ENCODE data around the gene ALG3. TPM values are rescaled to one million over a fixed set of nuclear protein-coding genes. Genes with fewer than 3 reads are reported as not detected.

The ALG3 gene
- total and polyA plus RNA-seq, 2 experiments from 2014 or later, result 76.9 to 109 TPM

DNA sequence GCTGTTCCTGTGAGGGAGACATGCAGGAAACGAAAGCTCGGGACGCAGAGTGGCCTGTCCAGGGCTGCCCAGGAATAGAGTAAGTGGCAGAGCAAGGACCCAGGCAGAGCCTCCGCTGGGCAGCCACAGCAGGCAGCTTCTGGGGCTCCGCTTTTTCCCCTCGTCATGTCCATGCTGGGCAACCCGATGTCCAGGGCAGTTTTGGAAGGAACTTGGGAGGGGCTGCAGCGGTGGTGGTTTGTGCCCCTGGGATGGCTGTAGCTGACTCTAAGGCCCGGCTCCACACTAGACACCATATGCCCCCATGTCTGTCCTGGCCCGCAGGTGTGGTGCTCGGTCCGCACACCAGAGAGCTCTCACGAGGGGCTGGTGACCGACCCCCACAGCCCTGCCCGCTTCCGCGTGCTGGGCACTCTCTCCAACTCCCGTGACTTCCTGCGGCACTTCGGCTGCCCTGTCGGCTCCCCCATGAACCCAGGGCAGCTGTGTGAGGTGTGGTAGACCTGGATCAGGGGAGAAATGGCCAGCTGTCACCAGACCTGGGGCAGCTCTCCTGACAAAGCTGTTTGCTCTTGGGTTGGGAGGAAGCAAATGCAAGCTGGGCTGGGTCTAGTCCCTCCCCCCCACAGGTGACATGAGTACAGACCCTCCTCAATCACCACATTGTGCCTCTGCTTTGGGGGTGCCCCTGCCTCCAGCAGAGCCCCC, 43.1 kb upstream of the ALG3 start:
- TF ChIP-seq CTCF (conservative IDR thresholded peaks at IDR 0.05; ENCODE audit: low read depth in 2 of 2) (no peak), ZNF462 (CRISPR knock-in tag; IDR thresholded peaks at IDR 0.05) (no peak), STAT1 (IDR thresholded peaks at IDR 0.05; ENCODE audit: unreplicated experiment) (no peak), CREB1 (CRISPR knock-in tag; IDR thresholded peaks at IDR 0.05; ENCODE audit: low read depth) (no peak), ZNF114 (CRISPR knock-in tag; IDR thresholded peaks at IDR 0.05) (no peak)
- TF ChIP-seq, protein P1, sequence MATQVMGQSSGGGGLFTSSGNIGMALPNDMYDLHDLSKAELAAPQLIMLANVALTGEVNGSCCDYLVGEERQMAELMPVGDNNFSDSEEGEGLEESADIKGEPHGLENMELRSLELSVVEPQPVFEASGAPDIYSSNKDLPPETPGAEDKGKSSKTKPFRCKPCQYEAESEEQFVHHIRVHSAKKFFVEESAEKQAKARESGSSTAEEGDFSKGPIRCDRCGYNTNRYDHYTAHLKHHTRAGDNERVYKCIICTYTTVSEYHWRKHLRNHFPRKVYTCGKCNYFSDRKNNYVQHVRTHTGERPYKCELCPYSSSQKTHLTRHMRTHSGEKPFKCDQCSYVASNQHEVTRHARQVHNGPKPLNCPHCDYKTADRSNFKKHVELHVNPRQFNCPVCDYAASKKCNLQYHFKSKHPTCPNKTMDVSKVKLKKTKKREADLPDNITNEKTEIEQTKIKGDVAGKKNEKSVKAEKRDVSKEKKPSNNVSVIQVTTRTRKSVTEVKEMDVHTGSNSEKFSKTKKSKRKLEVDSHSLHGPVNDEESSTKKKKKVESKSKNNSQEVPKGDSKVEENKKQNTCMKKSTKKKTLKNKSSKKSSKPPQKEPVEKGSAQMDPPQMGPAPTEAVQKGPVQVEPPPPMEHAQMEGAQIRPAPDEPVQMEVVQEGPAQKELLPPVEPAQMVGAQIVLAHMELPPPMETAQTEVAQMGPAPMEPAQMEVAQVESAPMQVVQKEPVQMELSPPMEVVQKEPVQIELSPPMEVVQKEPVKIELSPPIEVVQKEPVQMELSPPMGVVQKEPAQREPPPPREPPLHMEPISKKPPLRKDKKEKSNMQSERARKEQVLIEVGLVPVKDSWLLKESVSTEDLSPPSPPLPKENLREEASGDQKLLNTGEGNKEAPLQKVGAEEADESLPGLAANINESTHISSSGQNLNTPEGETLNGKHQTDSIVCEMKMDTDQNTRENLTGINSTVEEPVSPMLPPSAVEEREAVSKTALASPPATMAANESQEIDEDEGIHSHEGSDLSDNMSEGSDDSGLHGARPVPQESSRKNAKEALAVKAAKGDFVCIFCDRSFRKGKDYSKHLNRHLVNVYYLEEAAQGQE (IDR thresholded peaks at IDR 0.05; ENCODE audit: unreplicated experiment), result no peak
- TF ChIP-seq, protein P2, sequence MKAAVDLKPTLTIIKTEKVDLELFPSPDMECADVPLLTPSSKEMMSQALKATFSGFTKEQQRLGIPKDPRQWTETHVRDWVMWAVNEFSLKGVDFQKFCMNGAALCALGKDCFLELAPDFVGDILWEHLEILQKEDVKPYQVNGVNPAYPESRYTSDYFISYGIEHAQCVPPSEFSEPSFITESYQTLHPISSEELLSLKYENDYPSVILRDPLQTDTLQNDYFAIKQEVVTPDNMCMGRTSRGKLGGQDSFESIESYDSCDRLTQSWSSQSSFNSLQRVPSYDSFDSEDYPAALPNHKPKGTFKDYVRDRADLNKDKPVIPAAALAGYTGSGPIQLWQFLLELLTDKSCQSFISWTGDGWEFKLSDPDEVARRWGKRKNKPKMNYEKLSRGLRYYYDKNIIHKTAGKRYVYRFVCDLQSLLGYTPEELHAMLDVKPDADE (IDR thresholded peaks at IDR 0.05), result no peak

More for the DNA sequence above, 43.1 kb upstream of the ALG3 start:
- no peaks in the 10 kb centered on the region for H4K20me1 ChIP-seq (replicated peaks; ENCODE audit: insufficient read depth)
- DNase-seq (ENCODE audit: low spot score) (no peak), ATAC-seq (no peak)
- H3K79me2 ChIP-seq (replicated peaks; ENCODE audit: insufficient read depth), result no peaks in the 10 kb centered on the region
- no peaks in the 10 kb centered on the region for H3F3A ChIP-seq (replicated peaks; ENCODE audit: low read depth)
- H3K4me1 ChIP-seq (ENCODE audit: insufficient read depth), result no peaks in the 10 kb centered on the region
- H3K36me3 Mint-ChIP-seq (ENCODE audit: low read depth), result no peaks in the 10 kb centered on the region
- H3K27ac Mint-ChIP-seq, result no peak overlapping the region
- no peaks in the 10 kb centered on the region for H3K36me3 ChIP-seq (ENCODE audit: insufficient read depth)
- H3K4me2 ChIP-seq, result no peak overlapping the region
- H3K27ac ChIP-seq (ENCODE audit: low read depth), result no peak overlapping the region
- peaks cover 8% of the 10 kb centered on the region for H3K27me3 Mint-ChIP-seq (ENCODE audit: insufficient read depth, low read depth, poor library complexity)
- no peaks in the 10 kb centered on the region for H3K9me3 Mint-ChIP-seq
- no peak overlapping the region for H2AFZ ChIP-seq
- H3K4me1 Mint-ChIP-seq, result 0 out of 3 replicates have a peak, but pooled peaks cover 2% of the 10 kb centered on the region
- no peak overlapping the region for H3K4me3 ChIP-seq
- H3K9me2 ChIP-seq (ENCODE audit: insufficient read depth), result no peaks in the 10 kb centered on the region
- H3K27me3 ChIP-seq (ENCODE audit: insufficient read depth), result no peaks in the 10 kb centered on the region
- H3K4me3 Mint-ChIP-seq, result no peak overlapping the region

Data from GM23338 (cell line).